OCI-LY1 (cell line): ENCODE results near the gene DOCK1.

Source experiments
- H2AFZ ChIP-seq: fragments of 200-600 bp; sonication (generic), shearing (Covaris generic); 2 replicates; pipeline ENCODE4 v1.6.0; 2014; ENCODE audit warnings: antibody characterized with exemption, mild to moderate bottlenecking, low read length
- H3F3A ChIP-seq: fragments of 200-600 bp; sonication (generic), shearing (Covaris generic); 2 replicates; pipeline ENCODE4 v1.6.0; 2014; ENCODE audit warnings: mild to moderate bottlenecking, antibody characterized with exemption, low read length, moderate library complexity; ENCODE audit not compliant: insufficient read depth
- H3K27ac ChIP-seq: fragments of 200-600 bp; sonication (generic); 2 replicates; pipeline ENCODE4 v1.5.1; 2014; ENCODE audit warnings: low read length, mixed run types, mild to moderate bottlenecking, low read depth; ENCODE audit not compliant: poor library complexity, severe bottlenecking
- H3K27me3 ChIP-seq: fragments of 200-600 bp; sonication (generic); 2 replicates; pipeline ENCODE4 v1.6.0; 2014; ENCODE audit warnings: antibody characterized with exemption, mild to moderate bottlenecking, low read length, moderate library complexity; ENCODE audit not compliant: insufficient read depth
- H3K36me3 ChIP-seq: fragments of 200-600 bp; sonication (generic); 2 replicates; pipeline ENCODE4 v1.6.1; 2014; ENCODE audit warnings: mild to moderate bottlenecking, antibody characterized with exemption, low read length, moderate library complexity, mixed read lengths; ENCODE audit not compliant: insufficient read depth
- H3K4me1 ChIP-seq: fragments of 200-600 bp; sonication (generic); 2 replicates; pipeline ENCODE4 v1.5.1; 2014; ENCODE audit warnings: mild to moderate bottlenecking, low read length, moderate library complexity; ENCODE audit not compliant: insufficient read depth, severe bottlenecking
- H3K4me2 ChIP-seq: fragments of 200-600 bp; sonication (generic), shearing (Covaris generic); 2 replicates; pipeline ENCODE4 v1.6.1; 2014; ENCODE audit warnings: low read length
- H3K4me3 ChIP-seq: fragments of 200-600 bp; sonication (generic); 2 replicates; pipeline ENCODE4 v1.5.1; 2014; ENCODE audit warnings: low read length, low read depth, mild to moderate bottlenecking, mixed read lengths; ENCODE audit not compliant: poor library complexity, severe bottlenecking
- H3K79me2 ChIP-seq: fragments of 200-600 bp; shearing (Covaris generic); 2 replicates; pipeline ENCODE4 v1.6.1; 2016; ENCODE audit warnings: mixed run types, low read length, mixed read lengths; ENCODE audit not compliant: insufficient read depth
- H3K9ac ChIP-seq: fragments of 200-600 bp; sonication (generic), shearing (Covaris generic); 2 replicates; pipeline ENCODE4 v1.6.1; 2014; ENCODE audit warnings: mild to moderate bottlenecking, low read length, mixed read lengths
- H3K9me2 ChIP-seq: fragments of 200-600 bp; sonication (generic), shearing (Covaris generic); 2 replicates; pipeline ENCODE4 v1.6.1; 2014; ENCODE audit warnings: low read depth, mild to moderate bottlenecking, low read length, mixed read lengths
- H3K9me3 ChIP-seq: fragments of 200-600 bp; shearing (Covaris generic); 2 replicates; pipeline ENCODE4 v1.6.1; 2014; ENCODE audit warnings: low read length, mixed read lengths
- H4K20me1 ChIP-seq: fragments of 200-600 bp; sonication (generic), shearing (Covaris generic); 2 replicates; pipeline ENCODE4 v1.6.0; 2016; ENCODE audit warnings: mild to moderate bottlenecking, low read length; ENCODE audit not compliant: insufficient read depth
- EZH2 ChIP-seq: fragments of 200-600 bp; sonication (generic), shearing (Covaris generic); IDR thresholded peaks from 2 replicates; pipeline ENCODE4 v1.8.0; 2017; ENCODE audit warnings: borderline replicate concordance, mixed run types, mild to moderate bottlenecking, antibody characterized with exemption, low read length, moderate library complexity, mixed read lengths
- TF ChIP-seq, protein P1 (sequence below): fragments of 200-600 bp; sonication (generic), shearing (Covaris generic); IDR thresholded peaks from 2 replicates; pipeline ENCODE4 v1.5.1; 2017; ENCODE audit warnings: mild to moderate bottlenecking, antibody characterized with exemption, low read length, moderate library complexity, mixed read lengths

DOCK1 gene

DNA sequence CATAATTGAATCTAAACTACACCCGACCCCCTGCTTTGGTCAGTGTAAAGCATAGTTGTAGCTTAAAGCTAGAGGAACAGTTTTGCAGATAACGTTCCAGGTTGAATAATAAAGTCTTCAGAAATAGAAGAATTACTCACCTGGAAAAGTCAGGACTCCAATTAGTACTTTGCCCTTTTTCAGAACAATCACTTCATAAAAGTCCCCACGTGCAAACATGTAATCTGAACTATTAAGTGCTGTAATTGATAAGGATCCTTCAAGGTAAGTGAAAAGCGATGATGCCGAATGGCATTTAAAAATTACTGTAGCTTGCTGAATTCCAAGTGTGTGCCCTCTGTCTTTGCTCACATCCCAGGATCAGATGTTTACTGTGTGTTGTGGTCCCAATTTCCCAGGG lies 344.8 kb downstream of the DOCK1 start:
- H3K79me2 ChIP-seq = no peaks in the 10 kb centered on the region
- H3K4me2 ChIP-seq = no peak overlapping the region
- H3F3A ChIP-seq = no peaks in the 10 kb centered on the region
- H2AFZ ChIP-seq = no peak overlapping the region
- no peaks in the 10 kb centered on the region for H3K36me3 ChIP-seq
- H3K9ac ChIP-seq = no peak overlapping the region
- no peaks in the 10 kb centered on the region for H4K20me1 ChIP-seq
- TF ChIP-seq, protein P1, sequence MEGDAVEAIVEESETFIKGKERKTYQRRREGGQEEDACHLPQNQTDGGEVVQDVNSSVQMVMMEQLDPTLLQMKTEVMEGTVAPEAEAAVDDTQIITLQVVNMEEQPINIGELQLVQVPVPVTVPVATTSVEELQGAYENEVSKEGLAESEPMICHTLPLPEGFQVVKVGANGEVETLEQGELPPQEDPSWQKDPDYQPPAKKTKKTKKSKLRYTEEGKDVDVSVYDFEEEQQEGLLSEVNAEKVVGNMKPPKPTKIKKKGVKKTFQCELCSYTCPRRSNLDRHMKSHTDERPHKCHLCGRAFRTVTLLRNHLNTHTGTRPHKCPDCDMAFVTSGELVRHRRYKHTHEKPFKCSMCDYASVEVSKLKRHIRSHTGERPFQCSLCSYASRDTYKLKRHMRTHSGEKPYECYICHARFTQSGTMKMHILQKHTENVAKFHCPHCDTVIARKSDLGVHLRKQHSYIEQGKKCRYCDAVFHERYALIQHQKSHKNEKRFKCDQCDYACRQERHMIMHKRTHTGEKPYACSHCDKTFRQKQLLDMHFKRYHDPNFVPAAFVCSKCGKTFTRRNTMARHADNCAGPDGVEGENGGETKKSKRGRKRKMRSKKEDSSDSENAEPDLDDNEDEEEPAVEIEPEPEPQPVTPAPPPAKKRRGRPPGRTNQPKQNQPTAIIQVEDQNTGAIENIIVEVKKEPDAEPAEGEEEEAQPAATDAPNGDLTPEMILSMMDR = no peak
- TF ChIP-seq EZH2 = no peak
- no peaks in the 10 kb centered on the region for H3K9me3 ChIP-seq
- no peaks in the 10 kb centered on the region for H3K4me1 ChIP-seq
- H3K9me2 ChIP-seq = no peaks in the 10 kb centered on the region
- no peak overlapping the region for H3K27ac ChIP-seq
- H3K4me3 ChIP-seq = no peak overlapping the region
- no peaks in the 10 kb centered on the region for H3K27me3 ChIP-seq

DNA sequence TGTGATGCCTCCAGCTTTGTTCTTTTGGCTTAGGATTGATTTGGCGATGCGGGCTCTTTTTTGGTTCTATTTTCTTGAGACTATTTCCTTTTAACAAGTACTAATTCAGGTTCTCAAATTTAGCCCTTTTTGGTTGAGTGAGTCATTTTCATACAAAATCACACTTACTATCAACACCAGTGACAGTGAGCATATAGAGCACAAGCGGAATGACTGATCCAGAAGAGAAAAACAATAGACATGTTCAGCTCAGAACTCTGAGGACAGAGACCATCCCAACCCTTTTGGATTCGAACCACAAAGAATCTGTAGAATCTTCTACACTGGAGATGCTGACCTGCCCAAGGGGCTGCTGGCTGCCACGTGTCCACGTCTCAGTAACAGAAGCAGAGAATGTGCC lies 347.6 kb downstream of the DOCK1 start:
- no peak overlapping the region for H3K4me3 ChIP-seq
- H3K36me3 ChIP-seq = no peaks in the 10 kb centered on the region
- no peak overlapping the region for H3K27ac ChIP-seq
- H3K27me3 ChIP-seq = no peaks in the 10 kb centered on the region
- no peak overlapping the region for H3K9ac ChIP-seq
- no peaks in the 10 kb centered on the region for H4K20me1 ChIP-seq
- H3K9me2 ChIP-seq = no peaks in the 10 kb centered on the region
- H3K79me2 ChIP-seq = no peaks in the 10 kb centered on the region
- no peaks in the 10 kb centered on the region for H3K9me3 ChIP-seq
- H3K4me2 ChIP-seq = no peak overlapping the region
- TF ChIP-seq EZH2 = no peak
- TF ChIP-seq, protein P1 = no peak
- no peaks in the 10 kb centered on the region for H3F3A ChIP-seq
- H2AFZ ChIP-seq = no peak overlapping the region
- H3K4me1 ChIP-seq = no peaks in the 10 kb centered on the region

DNA sequence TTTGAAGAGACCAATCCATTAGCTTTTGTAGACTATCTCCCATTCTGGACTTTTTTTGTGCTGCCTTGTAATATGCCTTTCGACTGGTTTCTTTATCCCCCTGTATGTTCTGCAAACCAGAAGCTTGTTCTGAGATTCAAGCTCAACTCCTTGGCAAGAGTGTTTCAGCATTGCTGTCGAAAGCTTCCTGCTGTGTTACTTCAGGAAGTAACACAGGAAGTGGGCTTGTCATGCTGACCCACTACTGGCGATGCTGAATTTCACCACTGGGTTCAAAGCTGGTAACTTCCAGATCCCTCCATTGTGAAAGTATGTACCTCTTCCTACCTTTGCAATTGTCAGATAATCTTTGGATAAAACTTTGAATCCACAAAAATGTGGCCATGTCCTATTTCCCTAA lies 349.0 kb downstream of the DOCK1 start:
- no peaks in the 10 kb centered on the region for H3K27me3 ChIP-seq
- no peak overlapping the region for H3K4me2 ChIP-seq
- H3K36me3 ChIP-seq = no peaks in the 10 kb centered on the region
- no peak overlapping the region for H3K4me3 ChIP-seq
- no peaks in the 10 kb centered on the region for H3K4me1 ChIP-seq
- no peaks in the 10 kb centered on the region for H3K79me2 ChIP-seq
- TF ChIP-seq EZH2 = no peak
- TF ChIP-seq, protein P1 = no peak
- no peaks in the 10 kb centered on the region for H3F3A ChIP-seq
- H3K9ac ChIP-seq = no peak overlapping the region
- H3K9me2 ChIP-seq = no peaks in the 10 kb centered on the region
- no peak overlapping the region for H2AFZ ChIP-seq
- H3K27ac ChIP-seq = no peak overlapping the region
- H3K9me3 ChIP-seq = no peaks in the 10 kb centered on the region
- H4K20me1 ChIP-seq = no peaks in the 10 kb centered on the region
